Measurements from ENCODE around the gene KLHL7. TPM values are rescaled to one million over a fixed set of nuclear protein-coding genes. Genes with fewer than 3 reads are reported as not detected.
A peak's percentile ranks its signal among the peaks of the same experiment; 100 is the strongest.
"Not testable (repeated sequence)": the region's sequence is repeated elsewhere in the genome, so short reads cannot be mapped to it uniquely, and the experiment has no call there.

KLHL7 gene
- total and polyA plus RNA-seq, 4 donors, result 5.4 to 14.1 (median 9.9) TPM

- H3K9me3 ChIP-seq (ENCODE audit: control insufficient read depth in 4 of 4, low read length in 3 of 4), result no peaks in the 10 kb centered on the region
- TF ChIP-seq CTCF (IDR thresholded peaks at IDR 0.05; ENCODE audit: low read depth, low read length, missing input control) (peak; percentile 40), NR2F2 (IDR thresholded peaks at IDR 0.05) (no peak), RAD21 (IDR thresholded peaks at IDR 0.05) (peak; percentile 71 to 78)
- 83% methylated on average over 4 of the region's 4 CpGs for WGBS
- H3K36me3 ChIP-seq (ENCODE audit: control insufficient read depth in 4 of 4, insufficient read depth in 3 of 4, low read depth in 1 of 4, low read length in 3 of 4), result peaks cover 8 to 21% (median 15%) of the 10 kb centered on the region in 4 donors
- no peak overlapping the region for H3K9ac ChIP-seq (ENCODE audit: low read depth in 1 of 2, low read length in 2 of 2)
- no peak overlapping the region for H3K27ac ChIP-seq (ENCODE audit: low read depth in 1 of 2, low read length in 2 of 2)
- DNase-seq (ENCODE audit: low spot score), result peak; percentile 71
- H3K4me3 ChIP-seq (ENCODE audit: low read depth in 1 of 3, low read length in 3 of 3), result no peak overlapping the region
- H3K27me3 ChIP-seq (ENCODE audit: control insufficient read depth in 4 of 4, insufficient read depth in 4 of 4, low read length in 3 of 4), result no peaks in the 10 kb centered on the region
- peaks cover 6 to 12% (median 8%) of the 10 kb centered on the region in 4 donors for H3K4me1 ChIP-seq (ENCODE audit: control insufficient read depth in 4 of 4, insufficient read depth in 4 of 4, low read length in 3 of 4)
These were observed 79.2 kb downstream of the KLHL7 start for GRCh38 chr7:23184709-23185359.

GRCh38 chr7:23185980-23186379 is 80.4 kb downstream of the KLHL7 start:
- Histone ChIP-seq H3K4me1 (ENCODE audit: control insufficient read depth in 4 of 4, insufficient read depth in 4 of 4, low read length in 3 of 4) (peaks cover 6 to 12% (median 8%) of the 10 kb centered on the region in 4 donors), H3K4me3 (ENCODE audit: low read depth in 1 of 3, low read length in 3 of 3) (no peak overlapping the region), H3K36me3 (ENCODE audit: control insufficient read depth in 4 of 4, insufficient read depth in 3 of 4, low read depth in 1 of 4, low read length in 3 of 4) (peaks cover 8 to 23% (median 15%) of the 10 kb centered on the region in 4 donors), H3K9ac (ENCODE audit: low read depth in 1 of 2, low read length in 2 of 2) (no peak overlapping the region), H3K9me3 (ENCODE audit: control insufficient read depth in 4 of 4, low read length in 3 of 4) (no peaks in the 10 kb centered on the region), H3K27ac (ENCODE audit: low read depth in 1 of 2, low read length in 2 of 2) (no peak overlapping the region), H3K27me3 (ENCODE audit: control insufficient read depth in 4 of 4, insufficient read depth in 4 of 4, low read length in 3 of 4) (no peaks in the 10 kb centered on the region)
- no peak for DNase-seq (ENCODE audit: low spot score)
- TF ChIP-seq NR2F2 (IDR thresholded peaks at IDR 0.05), result no peak
- TF ChIP-seq EGR1 (IDR thresholded peaks at IDR 0.05; ENCODE audit: low read depth in 2 of 2), result no peak
- no peak for TF ChIP-seq GABPA (IDR thresholded peaks at IDR 0.05 in 1 of 2, conservative IDR thresholded peaks at IDR 0.05 in 1 of 2)
- WGBS, result 65% methylated on average over 1 of the region's 1 CpG

GRCh38 chr7:23191022-23191421 is 85.4 kb downstream of the KLHL7 start:
- Histone ChIP-seq H3K4me3 (ENCODE audit: low read depth in 1 of 3, low read length in 3 of 3) (no peak overlapping the region), H3K9ac (ENCODE audit: low read depth in 1 of 2, low read length in 2 of 2) (no peak overlapping the region), H3K4me1 (ENCODE audit: control insufficient read depth in 4 of 4, insufficient read depth in 4 of 4, low read length in 3 of 4) (no peaks in the 10 kb centered on the region), H3K27me3 (ENCODE audit: control insufficient read depth in 4 of 4, insufficient read depth in 4 of 4, low read length in 3 of 4) (no peaks in the 10 kb centered on the region), H3K27ac (ENCODE audit: low read depth in 1 of 2, low read length in 2 of 2) (no peak overlapping the region), H3K36me3 (ENCODE audit: control insufficient read depth in 4 of 4, insufficient read depth in 3 of 4, low read depth in 1 of 4, low read length in 3 of 4) (peaks cover 13 to 26% (median 23%) of the 10 kb centered on the region in 4 donors), H3K9me3 (ENCODE audit: control insufficient read depth in 4 of 4, low read length in 3 of 4) (no peaks in the 10 kb centered on the region)
- peak; percentile 55 for DNase-seq (ENCODE audit: low spot score)
- no peak for TF ChIP-seq GABPA (IDR thresholded peaks at IDR 0.05 in 1 of 2, conservative IDR thresholded peaks at IDR 0.05 in 1 of 2)
- TF ChIP-seq EGR1 (IDR thresholded peaks at IDR 0.05; ENCODE audit: low read depth in 2 of 2), result no peak
- TF ChIP-seq RAD21 (IDR thresholded peaks at IDR 0.05), result no peak
- TF ChIP-seq NR2F2 (IDR thresholded peaks at IDR 0.05), result no peak
- 58% methylated on average over 2 of the region's 2 CpGs for WGBS

- H3K4me3 ChIP-seq (ENCODE audit: low read depth in 1 of 3, low read length in 3 of 3); H3K9me3 ChIP-seq (ENCODE audit: control insufficient read depth in 4 of 4, low read length in 3 of 4); H3K4me1 ChIP-seq (ENCODE audit: control insufficient read depth in 4 of 4, insufficient read depth in 4 of 4, low read length in 3 of 4); H3K9ac ChIP-seq (ENCODE audit: low read depth in 1 of 2, low read length in 2 of 2); H3K27me3 ChIP-seq (ENCODE audit: control insufficient read depth in 4 of 4, insufficient read depth in 4 of 4, low read length in 3 of 4); DNase-seq (ENCODE audit: low spot score); H3K27ac ChIP-seq (ENCODE audit: low read depth in 1 of 2, low read length in 2 of 2): not testable (repeated sequence)
- H3K36me3 ChIP-seq (ENCODE audit: control insufficient read depth in 4 of 4, insufficient read depth in 3 of 4, low read depth in 1 of 4, low read length in 3 of 4), result peaks cover 8 to 20% (median 15%) of the 10 kb centered on the region in 4 donors
- 97% methylated on average over 27 of the region's 27 CpGs for WGBS
These were observed 88.2 kb downstream of the KLHL7 start for GRCh38 chr7:23193650-23194227.
